HG02763 (cell line): ENCODE data around the gene LCN9.
"Not testable (repeated sequence)": the region's sequence is repeated elsewhere in the genome, so short reads cannot be mapped to it uniquely, and the experiment has no call there.

Source experiments
- ATAC-seq: cut with Tn5 transposase; IDR thresholded peaks from one replicate; pipeline ENCODE4 v1.9.1; 2021; ENCODE audit warnings: mild to moderate bottlenecking, moderate library complexity; ENCODE audit not compliant: unreplicated experiment

The LCN9 gene

GRCh38 chr9:135670721-135671590 lies 7.8 kb downstream of the LCN9 start:
- no peak for ATAC-seq

- ATAC-seq, result no peak
Observed at GRCh38 chr9:135671591-135672041, 8.5 kb downstream of the LCN9 start.

- not testable (repeated sequence) for ATAC-seq
Observed at GRCh38 chr9:135672786-135673185, 9.7 kb downstream of the LCN9 start.

- no peak for ATAC-seq
Observed at GRCh38 chr9:135673941-135674340, 10.8 kb downstream of the LCN9 start.

- no peak for ATAC-seq
Observed at GRCh38 chr9:135674977-135675376, 11.9 kb downstream of the LCN9 start.

GRCh38 chr9:135676891-135677290 lies 13.8 kb downstream of the LCN9 start:
- no peak for ATAC-seq

- ATAC-seq, result no peak
Observed at GRCh38 chr9:135677641-135678168, 14.6 kb downstream of the LCN9 start.

- no peak for ATAC-seq
Observed at GRCh38 chr9:135678236-135679017, 15.3 kb downstream of the LCN9 start.

- no peak for ATAC-seq
Observed at GRCh38 chr9:135680056-135680455, 16.9 kb downstream of the LCN9 start.

GRCh38 chr9:135681161-135681560 lies 18.1 kb downstream of the LCN9 start:
- ATAC-seq, result no peak

GRCh38 chr9:135683401-135684034 lies 20.4 kb downstream of the LCN9 start:
- ATAC-seq, result no peak

- ATAC-seq, result no peak
Observed at GRCh38 chr9:135684691-135685090, 21.6 kb downstream of the LCN9 start.

- no peak for ATAC-seq
Observed at GRCh38 chr9:135687216-135687615, 24.1 kb downstream of the LCN9 start.

- ATAC-seq, result no peak
Observed at GRCh38 chr9:135689011-135689410, 25.9 kb downstream of the LCN9 start.

- ATAC-seq, result no peak
Observed at GRCh38 chr9:135690836-135691570, 27.9 kb downstream of the LCN9 start.

GRCh38 chr9:135692410-135692809 lies 29.3 kb downstream of the LCN9 start:
- no peak for ATAC-seq

- no peak for ATAC-seq
Observed at GRCh38 chr9:135693265-135693664, 30.2 kb downstream of the LCN9 start.

GRCh38 chr9:135693771-135694170 lies 30.7 kb downstream of the LCN9 start:
- no peak for ATAC-seq

- ATAC-seq, result no peak
Observed at GRCh38 chr9:135694414-135694813, 31.3 kb downstream of the LCN9 start.

- no peak for ATAC-seq
Observed at GRCh38 chr9:135695036-135695435, 31.9 kb downstream of the LCN9 start.

GRCh38 chr9:135695642-135696041 lies 32.5 kb downstream of the LCN9 start:
- no peak for ATAC-seq
